ENCODE results near the gene DNAL4.

Gene DNAL4

GRCh38 chr22:38728871-38729796 is 64.8 kb downstream of the DNAL4 start:
- H3K36me3 ChIP-seq (ENCODE audit: insufficient read depth) = peaks cover 8% of the 10 kb centered on the region; the same call in 1 of the 2 replicates
- no peaks in the 10 kb centered on the region for H3K79me2 ChIP-seq (ENCODE audit: insufficient read depth, low read depth)
- H3K27me3 ChIP-seq (ENCODE audit: insufficient read depth, low read depth) = no peaks in the 10 kb centered on the region
- TF ChIP-seq CTCF (conservative IDR thresholded peaks at IDR 0.05; ENCODE audit: low read depth, low read length) = no peak
- no peaks in the 10 kb centered on the region for H4K20me1 ChIP-seq (ENCODE audit: insufficient read depth)
- H3K4me2 ChIP-seq = no peak overlapping the region
- no peak overlapping the region for H3K9ac ChIP-seq
- no peak overlapping the region for H3K4me3 ChIP-seq (IDR thresholded peaks at IDR 0.05; ENCODE audit: insufficient read depth, low read depth, low read length)
- H2AFZ ChIP-seq (ENCODE audit: low read depth) = no peak overlapping the region
- H3K27ac ChIP-seq = no peak overlapping the region
- no peaks in the 10 kb centered on the region for H3K4me1 ChIP-seq (ENCODE audit: low read depth, poor library complexity, severe bottlenecking)
